ENCODE results near the gene CASS4. TPM values are rescaled to one million over a fixed set of nuclear protein-coding genes. Genes with fewer than 3 reads are reported as not detected.

Gene CASS4
- total RNA-seq, 1 experiment from 2014 or later: not detected

DNA sequence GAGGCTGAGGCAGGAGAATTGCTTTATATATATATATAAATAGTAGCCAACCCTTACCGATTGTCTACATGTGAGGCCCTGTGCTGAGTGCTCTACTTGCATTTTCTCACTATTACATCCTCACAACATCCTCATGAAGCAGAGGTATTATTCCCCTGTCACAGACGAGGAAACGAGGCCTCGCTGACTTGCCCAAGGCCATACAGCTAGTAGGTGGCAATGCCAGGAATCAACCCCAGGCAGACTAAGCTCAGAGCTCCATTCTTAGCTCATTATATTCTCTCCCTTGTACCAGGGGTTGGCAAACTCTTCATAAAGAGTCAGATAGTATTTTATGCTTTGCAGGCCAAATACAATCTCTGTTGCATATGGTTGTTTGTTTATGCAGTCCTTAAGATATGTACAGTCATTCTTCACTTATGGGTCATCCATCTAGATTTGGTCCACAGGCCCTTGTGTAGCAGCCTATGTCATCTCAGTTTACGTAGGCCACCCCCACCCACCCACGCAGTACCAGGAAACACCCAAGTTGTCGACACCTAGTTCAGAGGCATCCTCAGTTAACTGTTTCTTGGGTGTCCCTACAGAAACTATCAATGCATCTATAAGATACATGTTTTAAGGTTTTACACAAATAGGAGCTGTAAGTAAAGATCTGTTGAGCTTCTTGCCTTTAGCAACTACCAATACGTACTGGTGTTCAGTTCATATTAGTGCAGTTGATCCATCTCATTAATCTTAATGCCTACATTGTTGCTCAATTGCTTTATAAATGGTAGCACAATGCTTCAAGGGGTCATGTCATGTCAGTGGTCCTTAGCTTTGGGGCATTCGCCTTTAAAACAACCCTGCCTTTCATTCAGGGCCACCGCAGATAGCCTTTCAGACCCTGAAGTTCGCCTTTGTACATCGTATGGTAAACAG lies 3.0 kb downstream of the CASS4 start:
- H3K79me1 ChIP-seq (ENCODE audit: insufficient read depth, low read depth, low read length, poor library complexity, severe bottlenecking): no peaks in the 10 kb centered on the region
- H3K23ac ChIP-seq (ENCODE audit: insufficient read length, low read depth, low read length): no peak overlapping the region
- H2BK5ac ChIP-seq (ENCODE audit: insufficient read length, low read length): no peak overlapping the region
- no peaks in the 10 kb centered on the region for H3K27me3 ChIP-seq (ENCODE audit: insufficient read depth, low read length)
- no peak for DNase-seq
- H3K79me2 ChIP-seq (ENCODE audit: insufficient read depth, low read length): no peaks in the 10 kb centered on the region
- no peak overlapping the region for H3K4ac ChIP-seq (ENCODE audit: low read depth, low read length)
- H3K56ac ChIP-seq (ENCODE audit: insufficient read length, low read depth, low read length): no peak overlapping the region
- H3K36me3 Mint-ChIP-seq (ENCODE audit: insufficient read depth in 1 of 3, low read depth in 3 of 3): no peaks in the 10 kb centered on the region; a peak in 1 of 7 replicates
- no peak overlapping the region for H2BK20ac ChIP-seq (ENCODE audit: low read depth, low read length, poor library complexity, severe bottlenecking)
- H3K9ac ChIP-seq (ENCODE audit: extremely low read depth, insufficient read length, low read length): no peak overlapping the region
- H3K23me2 ChIP-seq (ENCODE audit: insufficient read length, low read depth, low read length, poor library complexity, severe bottlenecking): no peaks in the 10 kb centered on the region
- no peak overlapping the region for H4K8ac ChIP-seq (replicated peaks; ENCODE audit: insufficient read length, low read depth, low read length)
- H2BK12ac ChIP-seq (ENCODE audit: insufficient read length, low read depth, low read length): no peak overlapping the region
- H3K4me1 Mint-ChIP-seq: no peaks in the 10 kb centered on the region
- H3K4me1 ChIP-seq (ENCODE audit: insufficient read depth, low read length): no peaks in the 10 kb centered on the region
- H3K9me3 Mint-ChIP-seq: no peaks in the 10 kb centered on the region
- no peak overlapping the region for H4K91ac ChIP-seq (ENCODE audit: insufficient read length, low read depth, low read length)
- no peak overlapping the region for H3K27ac Mint-ChIP-seq
- H3K27me3 Mint-ChIP-seq (ENCODE audit: low read depth): peaks cover 16% of the 10 kb centered on the region
- H3K14ac ChIP-seq (ENCODE audit: insufficient read depth, low read length): no peak overlapping the region
- H4K5ac ChIP-seq (ENCODE audit: insufficient read length, low read depth, low read length): no peak overlapping the region
- no peak overlapping the region for H3K27ac ChIP-seq (ENCODE audit: insufficient read length, low read depth, low read length)
- H3T11ph ChIP-seq (ENCODE audit: low read length): no peak overlapping the region
- no peak overlapping the region for H2BK15ac ChIP-seq (ENCODE audit: low read depth, low read length)
- no peak overlapping the region for H3K4me2 ChIP-seq (ENCODE audit: insufficient read depth, insufficient read length, low read length)
- no peak overlapping the region for H2BK120ac ChIP-seq (ENCODE audit: low read depth, low read length, poor library complexity, severe bottlenecking)
- WGBS (ENCODE audit: extremely low coverage, insufficient read length, low lambda C conversion rate): no CpG with 5 or more reads among the region's 12 CpGs
- H3K4me3 Mint-ChIP-seq: no peak overlapping the region
- H3K9me3 ChIP-seq (ENCODE audit: control insufficient read depth, low read depth, low read length): no peaks in the 10 kb centered on the region
- H2AK5ac ChIP-seq (ENCODE audit: insufficient read length, low read length): no peak overlapping the region
- H3K18ac ChIP-seq (ENCODE audit: insufficient read length, low read depth, low read length): no peak overlapping the region
- no peak overlapping the region for H2AFZ ChIP-seq (ENCODE audit: low read length)
- no peaks in the 10 kb centered on the region for H4K20me1 ChIP-seq (ENCODE audit: control insufficient read depth, insufficient read depth, insufficient read length)
- no peak for TF ChIP-seq CTCF (conservative IDR thresholded peaks at IDR 0.05)
